GM21717 (cell line): ENCODE results near the gene RBFA.
"Not testable (repeated sequence)": the region's sequence is repeated elsewhere in the genome, so short reads cannot be mapped to it uniquely, and the experiment has no call there.

Experiments
- ATAC-seq: cut with Tn5 transposase; IDR thresholded peaks from one replicate; pipeline ENCODE4 v1.9.1; 2021; ENCODE audit warnings: mild to moderate bottlenecking, moderate library complexity; ENCODE audit not compliant: unreplicated experiment

RBFA gene

GRCh38 chr18:80027719-80028118 is 6.5 kb upstream of the RBFA start:
- ATAC-seq, result not testable (repeated sequence)

DNA sequence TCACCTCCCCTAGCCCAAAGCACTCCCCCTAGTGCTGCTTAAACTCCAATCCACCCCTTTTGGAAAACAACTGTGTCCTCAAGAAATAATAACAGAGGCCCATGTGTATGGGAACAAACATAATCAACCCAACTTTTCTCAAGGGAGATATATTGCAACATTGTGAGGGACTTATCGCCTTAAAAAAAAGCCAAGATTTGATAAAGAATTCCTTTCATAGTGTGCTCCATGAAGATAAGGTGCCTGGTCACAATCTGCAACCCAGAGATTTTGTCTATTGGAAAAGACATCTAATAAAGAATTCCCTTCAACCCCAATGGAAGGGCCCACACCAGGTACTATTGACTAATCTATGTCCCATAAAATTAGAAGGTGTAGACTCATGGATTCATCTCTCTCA is 4.5 kb upstream of the RBFA start:
- no peak for ATAC-seq

- ATAC-seq, result peak; percentile 56
Observed at GRCh38 chr18:80033181-80034067, 810 bp upstream of the RBFA start.

- no peak for ATAC-seq
Observed at GRCh38 chr18:80034852-80035406, 695 bp downstream of the RBFA start.

DNA sequence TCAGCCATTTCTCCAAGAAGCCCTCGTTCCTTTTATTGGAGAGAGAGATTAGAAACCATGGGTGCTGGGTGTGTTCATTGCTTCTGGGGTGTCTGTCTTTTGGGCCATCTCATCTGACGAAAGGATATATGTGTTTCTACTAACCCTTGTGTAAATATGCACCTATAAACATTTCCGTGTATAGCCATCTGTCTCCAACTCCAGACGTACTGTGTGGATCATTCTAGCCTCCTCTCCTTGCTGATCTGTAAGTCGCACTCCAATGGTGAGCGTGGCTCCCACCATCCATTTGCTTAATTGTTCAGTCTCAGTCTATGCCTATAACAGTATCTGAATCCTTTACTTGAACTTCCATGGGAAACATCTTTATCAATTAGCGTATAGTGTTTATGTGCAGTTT is 1.8 kb downstream of the RBFA start:
- ATAC-seq, result no peak

DNA sequence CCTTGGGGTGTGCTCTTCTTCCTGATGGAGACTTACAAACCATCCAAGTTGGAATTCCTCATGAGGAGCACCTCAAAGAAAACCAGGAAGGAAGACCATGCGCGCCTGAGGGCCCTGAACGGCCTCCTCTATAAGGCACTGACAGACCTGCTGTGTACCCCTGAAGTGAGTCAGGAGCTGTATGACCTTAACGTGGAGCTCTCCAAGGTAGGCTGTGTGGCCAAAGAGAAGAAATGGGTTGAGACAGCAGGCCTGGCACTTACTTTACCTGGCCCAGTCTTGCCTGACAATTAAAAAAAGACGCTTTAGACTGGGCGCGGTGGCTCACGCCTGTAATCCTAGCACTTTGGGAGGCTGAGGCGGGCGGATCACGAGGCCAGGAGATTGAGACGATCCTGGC is 3.1 kb downstream of the RBFA start:
- no peak for ATAC-seq

DNA sequence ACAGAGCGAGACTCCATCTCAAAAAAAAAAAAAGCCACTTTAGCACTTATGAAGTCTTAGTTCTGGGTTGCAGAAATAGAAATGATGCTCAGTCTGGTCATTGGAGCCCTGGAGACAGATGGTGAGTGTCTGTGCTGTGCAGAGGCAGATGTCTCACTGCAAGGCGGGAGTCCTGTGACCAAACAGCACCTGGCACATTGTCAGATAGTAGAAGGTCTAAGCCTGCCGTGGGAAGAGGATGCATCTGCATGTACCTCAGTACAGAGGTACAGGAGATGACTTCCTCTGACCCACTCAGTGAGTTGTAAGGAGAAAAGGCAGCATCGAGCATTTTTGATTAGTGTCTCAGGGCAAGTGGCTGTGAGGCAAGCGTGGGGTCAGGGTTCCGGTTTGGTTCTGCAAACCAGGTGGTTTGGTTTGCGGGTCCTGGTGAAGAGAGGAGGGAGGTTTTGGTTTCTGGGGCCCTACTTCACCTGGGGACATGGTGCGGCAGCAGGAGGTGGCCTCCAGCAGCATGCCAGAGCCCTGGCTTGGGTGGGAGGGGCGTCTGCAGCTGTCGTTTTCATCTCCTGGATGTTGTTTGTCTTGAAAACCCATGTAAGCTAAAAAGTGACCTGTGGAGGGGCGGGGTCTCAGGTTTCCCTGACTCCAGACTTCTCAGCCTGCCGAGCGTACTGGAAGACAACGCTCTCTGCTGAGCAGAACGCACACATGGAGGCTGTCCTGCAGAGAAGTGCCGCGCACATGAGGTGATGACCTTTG is 3.8 kb downstream of the RBFA start:
- no peak for ATAC-seq

GRCh38 chr18:80040515-80040914 is 6.3 kb downstream of the RBFA start:
- ATAC-seq, result no peak

DNA sequence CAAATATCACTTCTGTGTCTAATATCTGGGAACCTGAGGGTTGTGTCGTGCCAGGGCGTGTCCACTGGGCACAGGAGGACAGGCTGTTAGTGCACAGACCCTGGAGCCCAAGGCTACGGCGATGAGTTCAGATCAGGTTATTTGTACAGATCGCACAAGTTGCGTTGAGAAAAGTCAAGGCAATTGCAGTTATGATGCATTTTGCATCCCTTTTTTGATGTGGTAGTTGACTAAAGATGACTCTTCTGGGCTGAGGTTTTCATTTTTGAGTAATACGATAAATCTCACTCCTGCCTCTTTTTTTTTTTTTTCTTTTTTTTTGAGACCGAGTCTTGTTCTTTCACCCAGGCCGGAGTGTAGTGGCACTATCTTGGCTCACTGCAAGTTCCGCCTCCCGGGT is 7.2 kb downstream of the RBFA start:
- ATAC-seq, result no peak

- no peak for ATAC-seq
Observed at GRCh38 chr18:80042785-80043184, 8.6 kb downstream of the RBFA start.

DNA sequence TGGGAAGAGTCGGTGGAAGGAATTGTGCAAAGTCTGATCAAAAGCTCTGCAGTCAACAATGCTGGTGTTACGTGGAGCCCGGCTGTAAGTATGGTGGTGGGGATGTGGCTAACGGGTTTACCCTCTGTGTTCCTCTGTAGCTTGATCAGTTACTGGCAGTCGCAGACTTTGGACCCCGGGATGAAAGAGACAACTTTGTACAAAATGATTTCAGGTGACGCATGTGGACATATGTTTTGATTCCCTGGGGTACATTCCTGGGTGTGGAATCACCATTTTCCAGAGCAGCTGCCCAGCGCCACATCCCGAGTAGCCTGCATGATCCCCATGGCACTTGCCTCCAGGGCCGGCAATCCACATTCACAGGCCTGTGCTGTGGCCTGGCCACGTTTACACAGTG is 9.8 kb downstream of the RBFA start:
- ATAC-seq, result no peak

- ATAC-seq, result no peak
Observed at GRCh38 chr18:80046011-80046410, 11.8 kb downstream of the RBFA start.

DNA sequence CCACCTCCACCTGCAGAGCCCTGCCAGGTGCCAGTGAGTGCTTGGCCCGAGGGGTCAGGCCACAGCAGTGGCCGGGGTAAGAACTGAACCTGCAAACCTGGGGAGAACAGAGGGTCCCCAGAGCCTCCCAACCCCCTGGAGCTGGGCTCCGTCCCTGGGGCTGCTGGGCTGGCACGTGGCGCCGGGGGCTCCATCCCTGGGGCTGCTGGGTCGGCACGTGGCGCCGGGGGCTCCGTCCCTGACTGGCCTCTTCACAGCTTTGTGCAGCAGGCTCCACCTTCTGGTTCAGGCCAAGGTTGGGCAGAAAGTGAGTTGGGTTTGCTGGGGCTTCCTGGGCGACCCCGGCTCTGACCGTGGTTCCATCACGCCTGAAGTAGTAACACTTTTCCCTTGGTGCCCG is 12.2 kb downstream of the RBFA start:
- no peak for ATAC-seq

DNA sequence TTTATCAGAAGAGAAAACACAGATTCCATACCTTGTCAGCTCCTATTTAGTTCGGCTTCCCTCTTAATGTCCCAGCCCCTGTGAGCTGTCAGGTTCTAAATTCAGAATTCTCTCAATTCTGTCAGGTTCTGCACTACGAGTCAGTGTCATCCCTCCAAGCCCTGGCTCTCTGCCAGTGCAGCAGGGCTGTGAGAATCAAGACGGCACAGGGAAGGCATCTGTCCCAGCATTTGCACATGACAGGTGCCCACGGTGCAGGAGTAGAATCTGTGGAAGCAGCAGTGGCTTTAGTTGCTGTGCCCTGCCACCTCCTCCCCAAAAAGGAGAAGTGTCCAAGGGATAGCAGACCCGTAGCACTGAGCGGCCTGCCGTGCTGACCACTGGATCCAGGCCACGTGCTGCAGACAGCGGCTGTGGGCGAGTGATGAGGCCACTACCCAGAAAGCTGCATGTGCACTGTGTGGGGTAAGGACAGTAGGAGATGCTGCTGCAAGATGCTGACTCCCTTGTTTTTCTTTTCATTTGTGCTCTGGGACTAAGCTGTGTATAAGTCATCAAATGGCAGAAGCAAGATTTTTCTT is 12.8 kb downstream of the RBFA start:
- ATAC-seq, result no peak

DNA sequence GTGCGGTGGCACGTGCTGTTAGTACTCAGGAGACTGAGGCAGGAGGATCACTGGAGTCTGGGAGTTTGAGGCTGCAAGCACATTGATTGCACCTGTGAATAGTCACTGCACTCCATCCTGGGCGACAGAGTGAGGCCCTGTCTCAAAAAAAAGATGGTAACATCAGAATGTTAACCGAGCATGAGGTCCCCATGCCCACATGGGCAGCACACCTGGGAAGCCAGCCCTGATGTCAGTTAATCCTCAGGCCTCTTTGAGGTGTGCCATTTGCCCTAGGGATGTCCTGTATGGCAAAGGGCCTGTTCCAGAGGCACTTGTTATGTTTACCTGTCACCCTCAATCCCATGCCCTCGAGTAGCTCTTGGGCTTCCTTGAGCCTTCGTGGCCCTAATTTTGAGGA is 16.6 kb downstream of the RBFA start:
- no peak for ATAC-seq

DNA sequence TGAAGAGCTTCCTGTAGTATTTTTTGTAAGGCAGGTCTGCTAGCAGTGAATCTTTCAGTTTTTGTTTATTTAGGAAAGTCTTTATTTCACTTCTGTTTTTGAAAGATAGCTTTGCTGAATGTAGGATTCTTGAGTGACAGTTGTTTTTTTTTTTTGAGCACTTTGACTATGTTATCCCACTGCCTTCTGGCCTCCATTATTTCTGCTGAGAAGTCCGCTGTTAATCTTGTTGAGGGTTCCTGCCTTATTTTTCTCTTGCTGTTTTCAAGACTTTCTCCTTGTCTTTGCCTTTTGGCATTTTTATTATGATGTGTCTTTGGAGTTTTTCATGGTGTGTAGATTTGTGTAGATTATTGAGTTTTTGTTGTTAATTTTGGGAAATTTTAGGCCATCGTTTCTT is 21.9 kb downstream of the RBFA start:
- no peak for ATAC-seq

- ATAC-seq, result no peak
Observed at GRCh38 chr18:80059945-80060344, 25.7 kb downstream of the RBFA start.

DNA sequence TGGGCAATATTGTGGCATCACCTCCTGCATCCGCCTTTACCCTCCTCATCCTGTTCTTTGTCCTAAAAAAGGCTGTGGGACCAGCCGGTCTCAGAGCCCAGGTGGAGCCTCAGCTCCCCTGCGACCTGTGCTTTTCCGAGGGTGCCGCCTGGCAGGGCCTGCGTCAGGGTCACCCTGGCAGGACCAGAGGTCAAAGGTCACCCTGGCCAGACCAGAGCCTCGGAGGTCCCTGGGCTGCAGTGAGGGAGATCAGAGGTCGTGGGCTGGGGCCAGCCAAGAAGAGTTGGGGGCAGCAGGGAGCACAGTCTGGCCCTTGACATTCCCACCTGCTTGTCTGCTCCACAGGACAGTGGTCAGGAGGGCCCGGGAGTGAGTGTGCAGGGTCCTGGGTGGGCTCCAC is 31.5 kb downstream of the RBFA start:
- no peak for ATAC-seq

DNA sequence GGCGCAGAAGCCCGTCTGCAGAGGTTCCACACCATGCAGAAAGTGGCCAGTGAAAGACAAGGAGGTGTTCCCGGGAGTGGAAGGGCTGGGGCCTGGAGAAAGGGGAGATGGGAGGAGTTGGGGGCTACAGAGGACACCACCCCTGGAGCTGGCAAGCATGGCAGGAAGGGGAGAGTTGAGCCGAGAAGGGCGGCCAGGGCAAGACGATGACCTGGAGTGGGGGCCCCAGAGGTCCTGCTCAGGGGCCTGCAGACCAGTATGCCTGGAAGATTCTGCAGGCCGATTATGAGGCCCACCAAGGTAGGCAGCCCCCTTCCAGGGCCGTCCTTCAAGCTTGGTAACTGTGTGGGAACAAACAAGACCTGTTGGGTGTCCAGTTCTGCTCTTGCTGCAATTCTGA is 33.1 kb downstream of the RBFA start:
- ATAC-seq, result no peak

- no peak for ATAC-seq
Observed at GRCh38 chr18:80067897-80068296, 33.7 kb downstream of the RBFA start.

DNA sequence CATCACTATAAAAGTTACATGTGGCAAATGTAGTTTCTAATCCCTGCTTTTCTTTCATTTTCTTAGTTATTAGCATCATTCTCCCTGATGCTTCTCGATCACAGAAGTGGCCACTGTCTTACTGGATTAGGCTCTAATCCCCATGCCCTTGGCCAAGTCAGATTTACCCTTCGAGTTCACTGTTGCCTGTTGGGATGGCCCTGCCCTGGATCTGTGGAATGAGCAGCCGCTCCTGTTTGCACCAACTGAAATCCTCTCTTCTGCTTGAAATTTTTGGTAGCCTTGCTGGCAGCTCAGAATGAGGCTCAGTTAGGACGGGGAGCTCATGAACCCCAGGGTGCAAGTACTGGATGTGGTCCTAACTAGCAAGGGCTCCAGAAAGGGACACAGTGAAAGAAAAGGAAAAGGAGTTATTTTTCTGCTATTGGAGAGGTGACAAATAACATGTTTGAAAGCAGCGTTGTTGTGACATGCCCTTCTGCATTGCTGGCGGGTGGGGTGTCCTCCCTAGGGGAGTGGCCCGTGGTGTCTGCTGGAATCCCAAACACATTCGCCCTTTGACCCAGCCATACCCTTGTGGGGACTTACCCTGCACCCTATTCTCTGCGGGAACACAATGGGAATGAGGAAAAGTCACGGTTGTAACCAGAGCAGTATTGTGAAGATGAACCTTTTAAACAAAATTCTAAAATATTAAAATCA is 34.5 kb downstream of the RBFA start:
- ATAC-seq, result no peak
